Activated T-cell treated with anti-CD3 and anti-CD28 coated beads, Interleukin-2, amount 50 U/mL, for 4 hours (primary cell): Measurements from ENCODE around the gene SEMA3D. TPM values are rescaled to one million over a fixed set of nuclear protein-coding genes. Genes with fewer than 3 reads are reported as not detected.
"Not testable (repeated sequence)": the region's sequence is repeated elsewhere in the genome, so short reads cannot be mapped to it uniquely, and the experiment has no call there.

Experiments
- ATAC-seq, 2 donors: fragments of 200-7000 bp; cut with Tn5 transposase; one replicate each; pipeline ENCODE4 v1.10.0; 2021
- DNase-seq: peaks from one replicate; pipeline ENCODE4 v3.0.0-alpha.2; 2020
- H3K27me3 Mint-ChIP-seq: one replicate; pipeline ENCODE4 v1.8.0; 2021; ENCODE audit warnings: low read depth, mixed read lengths
- H3K36me3 Mint-ChIP-seq: one replicate; pipeline ENCODE4 v1.8.0; 2022; ENCODE audit warnings: mixed read lengths; ENCODE audit not compliant: insufficient read depth
- H3K4me1 Mint-ChIP-seq: one replicate; pipeline ENCODE4 v1.8.0; 2021; ENCODE audit warnings: low read depth, mixed read lengths
- H3K4me3 Mint-ChIP-seq: one replicate; pipeline ENCODE4 v1.8.0; 2021; ENCODE audit warnings: mild to moderate bottlenecking, moderate library complexity, mixed read lengths
- H3K9me3 Mint-ChIP-seq: one replicate; pipeline ENCODE4 v1.8.0; 2021; ENCODE audit warnings: mixed read lengths
- total RNA-seq, 3 donors: library from RNA; stranded (reverse); gene quantifications; one replicate each; pipeline ENCODE4 v1.2.1, GENCODE V29; 2021

Gene SEMA3D
- total RNA-seq, 3 donors from 2014 or later: 0.08 to 0.13 TPM; not detected in 1

- no peaks in the 10 kb centered on the region for H3K27me3 Mint-ChIP-seq
- no peaks in the 10 kb centered on the region for H3K9me3 Mint-ChIP-seq
- no peak overlapping the region for H3K4me3 Mint-ChIP-seq
- no peak for ATAC-seq
- no peaks in the 10 kb centered on the region for H3K36me3 Mint-ChIP-seq
- H3K4me1 Mint-ChIP-seq: no peaks in the 10 kb centered on the region
- no peak for DNase-seq
Measured at GRCh38 chr7:85010306-85010705, 176.6 kb downstream of the SEMA3D start.

- Mint-ChIP-seq H3K36me3 (no peaks in the 10 kb centered on the region), H3K4me1 (no peaks in the 10 kb centered on the region), H3K9me3 (no peaks in the 10 kb centered on the region), H3K4me3 (no peak overlapping the region), H3K27me3 (no peaks in the 10 kb centered on the region)
- DNase-seq: no peak
- no peak for ATAC-seq
Measured at GRCh38 chr7:85006754-85007153, 180.1 kb downstream of the SEMA3D start.

- ATAC-seq: no peak
- H3K4me3 Mint-ChIP-seq: no peak overlapping the region
- H3K4me1 Mint-ChIP-seq: no peaks in the 10 kb centered on the region
Measured at GRCh38 chr7:85004402-85004801, 182.5 kb downstream of the SEMA3D start.

GRCh38 chr7:85001495-85002345 lies 185.1 kb downstream of the SEMA3D start:
- no peaks in the 10 kb centered on the region for H3K4me1 Mint-ChIP-seq
- DNase-seq (no peak), ATAC-seq (no peak)
- no peaks in the 10 kb centered on the region for H3K9me3 Mint-ChIP-seq
- no peak overlapping the region for H3K4me3 Mint-ChIP-seq
- H3K36me3 Mint-ChIP-seq: no peaks in the 10 kb centered on the region
- H3K27me3 Mint-ChIP-seq: no peaks in the 10 kb centered on the region

More at GRCh38 chr7:85004402-85004801, 182.5 kb downstream of the SEMA3D start:
- H3K9me3 Mint-ChIP-seq: no peaks in the 10 kb centered on the region
- H3K27me3 Mint-ChIP-seq: no peaks in the 10 kb centered on the region
- no peaks in the 10 kb centered on the region for H3K36me3 Mint-ChIP-seq
- no peak for DNase-seq

GRCh38 chr7:85000735-85001350 lies 186.0 kb downstream of the SEMA3D start:
- Mint-ChIP-seq H3K36me3 (no peaks in the 10 kb centered on the region), H3K27me3 (no peaks in the 10 kb centered on the region), H3K9me3 (no peaks in the 10 kb centered on the region), H3K4me3 (no peak overlapping the region), H3K4me1 (no peaks in the 10 kb centered on the region)
- ATAC-seq (no peak), DNase-seq (no peak)

- Mint-ChIP-seq H3K4me3 (no peak overlapping the region), H3K9me3 (no peaks in the 10 kb centered on the region), H3K36me3 (no peaks in the 10 kb centered on the region), H3K4me1 (no peaks in the 10 kb centered on the region), H3K27me3 (no peaks in the 10 kb centered on the region)
- ATAC-seq (no peak), DNase-seq (no peak)
Measured at GRCh38 chr7:84999450-84999849, 187.4 kb downstream of the SEMA3D start.

GRCh38 chr7:84998665-84999064 lies 188.2 kb downstream of the SEMA3D start:
- DNase-seq (no peak), ATAC-seq (no peak)
- no peaks in the 10 kb centered on the region for H3K9me3 Mint-ChIP-seq
- no peak overlapping the region for H3K4me3 Mint-ChIP-seq
- no peaks in the 10 kb centered on the region for H3K36me3 Mint-ChIP-seq
- H3K4me1 Mint-ChIP-seq: no peaks in the 10 kb centered on the region
- no peaks in the 10 kb centered on the region for H3K27me3 Mint-ChIP-seq

GRCh38 chr7:84997626-84998025 lies 189.2 kb downstream of the SEMA3D start:
- H3K4me3 Mint-ChIP-seq: no peak overlapping the region
- no peaks in the 10 kb centered on the region for H3K4me1 Mint-ChIP-seq
- no peaks in the 10 kb centered on the region for H3K27me3 Mint-ChIP-seq
- H3K9me3 Mint-ChIP-seq: no peaks in the 10 kb centered on the region
- no peak for ATAC-seq
- H3K36me3 Mint-ChIP-seq: no peaks in the 10 kb centered on the region
- no peak for DNase-seq

GRCh38 chr7:84992954-84993353 lies 193.9 kb downstream of the SEMA3D start:
- not testable (repeated sequence) for H3K4me3 Mint-ChIP-seq, H3K27me3 Mint-ChIP-seq, ATAC-seq, DNase-seq, H3K4me1 Mint-ChIP-seq, H3K9me3 Mint-ChIP-seq, H3K36me3 Mint-ChIP-seq

- Mint-ChIP-seq H3K4me3 (no peak overlapping the region), H3K27me3 (no peaks in the 10 kb centered on the region)
- ATAC-seq: no peak
Measured at GRCh38 chr7:84985073-84985784, 201.6 kb downstream of the SEMA3D start.

GRCh38 chr7:84982199-84982598 lies 204.7 kb downstream of the SEMA3D start:
- Mint-ChIP-seq H3K36me3 (no peaks in the 10 kb centered on the region), H3K27me3 (no peaks in the 10 kb centered on the region)

More at GRCh38 chr7:84985073-84985784, 201.6 kb downstream of the SEMA3D start:
- no peak for DNase-seq
- Mint-ChIP-seq H3K36me3 (no peaks in the 10 kb centered on the region), H3K4me1 (no peaks in the 10 kb centered on the region), H3K9me3 (no peaks in the 10 kb centered on the region)

GRCh38 chr7:84981055-84981976 lies 205.5 kb downstream of the SEMA3D start:
- Mint-ChIP-seq H3K36me3 (no peaks in the 10 kb centered on the region), H3K9me3 (no peaks in the 10 kb centered on the region), H3K27me3 (no peaks in the 10 kb centered on the region), H3K4me1 (no peaks in the 10 kb centered on the region), H3K4me3 (no peak overlapping the region)
- ATAC-seq: no peak
- DNase-seq: no peak

More at GRCh38 chr7:84982199-84982598, 204.7 kb downstream of the SEMA3D start:
- no peak for ATAC-seq
- Mint-ChIP-seq H3K4me3 (no peak overlapping the region), H3K4me1 (no peaks in the 10 kb centered on the region), H3K9me3 (no peaks in the 10 kb centered on the region)
- no peak for DNase-seq

GRCh38 chr7:84975586-84976185 lies 211.2 kb downstream of the SEMA3D start:
- no peak overlapping the region for H3K4me3 Mint-ChIP-seq
- no peaks in the 10 kb centered on the region for H3K36me3 Mint-ChIP-seq
- no peaks in the 10 kb centered on the region for H3K9me3 Mint-ChIP-seq
- no peaks in the 10 kb centered on the region for H3K4me1 Mint-ChIP-seq
- ATAC-seq: no peak
- no peaks in the 10 kb centered on the region for H3K27me3 Mint-ChIP-seq
- no peak for DNase-seq
